Measurements from ENCODE around the gene FUOM. TPM values are rescaled to one million over a fixed set of nuclear protein-coding genes. Genes with fewer than 3 reads are reported as not detected.

Gene FUOM
- total RNA-seq, 2 experiments from 2014 or later = 30.4 to 46.0 TPM

DNA sequence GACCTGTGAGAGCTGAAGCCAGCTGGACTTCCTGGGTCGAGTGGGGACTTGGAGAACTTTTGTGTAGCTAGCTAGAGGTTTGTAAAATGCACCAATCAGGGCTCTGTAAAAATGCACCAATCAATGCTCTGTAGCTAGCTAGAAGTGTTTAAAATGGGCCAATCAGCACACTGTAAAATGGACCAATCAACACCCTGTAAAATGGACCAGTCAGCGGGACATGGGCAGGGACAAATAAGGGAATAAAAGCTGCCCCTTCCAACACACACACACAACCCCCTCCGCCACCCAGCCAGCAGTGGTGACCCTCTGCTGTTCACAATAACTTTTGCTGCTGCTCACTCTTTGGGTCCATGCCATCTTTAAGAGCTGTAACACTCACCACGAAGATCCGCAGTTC, 42.0 kb downstream of the FUOM start:
- no peak overlapping the region for H3K4me3 ChIP-seq (ENCODE audit: low read depth, low read length, poor library complexity, severe bottlenecking)
- H3K4me2 ChIP-seq (ENCODE audit: low read length) = no peak overlapping the region
- TF ChIP-seq, protein P1, sequence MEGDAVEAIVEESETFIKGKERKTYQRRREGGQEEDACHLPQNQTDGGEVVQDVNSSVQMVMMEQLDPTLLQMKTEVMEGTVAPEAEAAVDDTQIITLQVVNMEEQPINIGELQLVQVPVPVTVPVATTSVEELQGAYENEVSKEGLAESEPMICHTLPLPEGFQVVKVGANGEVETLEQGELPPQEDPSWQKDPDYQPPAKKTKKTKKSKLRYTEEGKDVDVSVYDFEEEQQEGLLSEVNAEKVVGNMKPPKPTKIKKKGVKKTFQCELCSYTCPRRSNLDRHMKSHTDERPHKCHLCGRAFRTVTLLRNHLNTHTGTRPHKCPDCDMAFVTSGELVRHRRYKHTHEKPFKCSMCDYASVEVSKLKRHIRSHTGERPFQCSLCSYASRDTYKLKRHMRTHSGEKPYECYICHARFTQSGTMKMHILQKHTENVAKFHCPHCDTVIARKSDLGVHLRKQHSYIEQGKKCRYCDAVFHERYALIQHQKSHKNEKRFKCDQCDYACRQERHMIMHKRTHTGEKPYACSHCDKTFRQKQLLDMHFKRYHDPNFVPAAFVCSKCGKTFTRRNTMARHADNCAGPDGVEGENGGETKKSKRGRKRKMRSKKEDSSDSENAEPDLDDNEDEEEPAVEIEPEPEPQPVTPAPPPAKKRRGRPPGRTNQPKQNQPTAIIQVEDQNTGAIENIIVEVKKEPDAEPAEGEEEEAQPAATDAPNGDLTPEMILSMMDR (conservative IDR thresholded peaks at IDR 0.05; ENCODE audit: low read length) = no peak
- no peak for TF ChIP-seq EZH2phosphoT487 (IDR thresholded peaks at IDR 0.05; ENCODE audit: borderline replicate concordance, low read depth, low read length)
- POLR2A ChIA-PET = interaction anchor here (0.6 to 0.7 kb wide), 4 partner anchors 36 to 224 kb away, joined by 3 to 5 read pairs (median 3); no protein-coding TSS in a partner anchor
- no TSS peak for BruUV-seq (replicated peaks)
- H3K36me3 ChIP-seq (ENCODE audit: insufficient read depth, low read length) = peaks cover 26% of the 10 kb centered on the region; the same call in 1 of the 2 replicates
- H3K9me3 ChIP-seq (ENCODE audit: low read length) = no peaks in the 10 kb centered on the region
- no peaks in the 10 kb centered on the region for H3K79me2 ChIP-seq (ENCODE audit: insufficient read depth, low read depth, low read length)
- no peak overlapping the region for H3K27ac ChIP-seq (ENCODE audit: low read depth, low read length, poor library complexity, severe bottlenecking)
- H3K4me1 ChIP-seq (ENCODE audit: insufficient read depth, low read length, poor library complexity, severe bottlenecking) = peaks cover 21% of the 10 kb centered on the region
- H2AFZ ChIP-seq (ENCODE audit: low read length) = no peak overlapping the region
- CTCF ChIA-PET (ENCODE audit: unreplicated experiment) = interaction anchor here (1.1 kb wide), 1 partner anchor 8 kb away, joined by 4 read pairs; no protein-coding TSS in a partner anchor
- intact Hi-C loops (cut with micrococcal nuclease; ENCODE audit: unreplicated experiment) = no loop called here
- H4K20me1 ChIP-seq (ENCODE audit: insufficient read depth, low read length) = no peaks in the 10 kb centered on the region
- H3K9me2 ChIP-seq (ENCODE audit: insufficient read depth, low read length) = no peaks in the 10 kb centered on the region
- DNase-seq (ENCODE audit: low spot score) = peak; percentile 24

GRCh38 chr10:133314911-133315310, 42.9 kb downstream of the FUOM start:
- peak overlapping the region; percentile 35 for H3K4me2 ChIP-seq (ENCODE audit: low read length)
- BruUV-seq (replicated peaks) = no TSS peak
- H3K4me1 ChIP-seq (ENCODE audit: insufficient read depth, low read length, poor library complexity, severe bottlenecking) = peaks cover 21% of the 10 kb centered on the region
- H3K27ac ChIP-seq (ENCODE audit: low read depth, low read length, poor library complexity, severe bottlenecking) = peak overlapping the region; percentile 87
- intact Hi-C loops (cut with micrococcal nuclease; ENCODE audit: unreplicated experiment) = no loop called here
- H3K9me3 ChIP-seq (ENCODE audit: low read length) = no peaks in the 10 kb centered on the region
- H3K4me3 ChIP-seq (ENCODE audit: low read depth, low read length, poor library complexity, severe bottlenecking) = no peak overlapping the region
- H4K20me1 ChIP-seq (ENCODE audit: insufficient read depth, low read length) = no peaks in the 10 kb centered on the region
- no peaks in the 10 kb centered on the region for H3K9me2 ChIP-seq (ENCODE audit: insufficient read depth, low read length)
- H3K79me2 ChIP-seq (ENCODE audit: insufficient read depth, low read depth, low read length) = no peaks in the 10 kb centered on the region
- H2AFZ ChIP-seq (ENCODE audit: low read length) = no peak overlapping the region
- H3K36me3 ChIP-seq (ENCODE audit: insufficient read depth, low read length) = peaks cover 35% of the 10 kb centered on the region
- TF ChIP-seq, protein P1 (conservative IDR thresholded peaks at IDR 0.05; ENCODE audit: low read length) = no peak
- TF ChIP-seq EZH2phosphoT487 (IDR thresholded peaks at IDR 0.05; ENCODE audit: borderline replicate concordance, low read depth, low read length) = no peak
- CTCF ChIA-PET (ENCODE audit: unreplicated experiment) = no interaction called here
- POLR2A ChIA-PET = interaction anchor here (0.6 kb wide), 1 partner anchor 91 kb away, joined by 3 read pairs; no protein-coding TSS in a partner anchor
- DNase-seq (ENCODE audit: low spot score) = no peak

DNA sequence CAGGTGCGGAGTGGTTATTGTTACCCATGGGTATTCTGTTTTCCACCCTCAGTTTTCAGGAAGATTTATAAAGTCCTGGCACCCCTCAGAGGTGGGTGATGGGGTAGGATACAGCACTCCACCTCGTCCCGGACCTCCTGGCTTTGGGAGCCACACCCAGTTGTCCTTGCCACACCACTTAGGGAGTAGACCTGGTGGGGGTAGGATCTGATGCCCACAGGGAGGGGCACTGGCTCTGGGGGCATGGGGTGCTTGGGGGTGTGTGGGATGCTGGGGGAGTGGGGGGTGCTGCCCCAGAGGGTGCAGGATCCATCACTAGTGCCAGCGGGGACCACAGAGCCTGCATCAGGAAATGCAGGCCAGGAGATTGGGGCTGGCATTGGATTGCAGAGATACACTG, 44.6 kb downstream of the FUOM start:
- H4K20me1 ChIP-seq (ENCODE audit: insufficient read depth, low read length) = no peaks in the 10 kb centered on the region
- H3K4me1 ChIP-seq (ENCODE audit: insufficient read depth, low read length, poor library complexity, severe bottlenecking) = peaks cover 28% of the 10 kb centered on the region
- CTCF ChIA-PET (ENCODE audit: unreplicated experiment) = no interaction called here
- BruUV-seq (replicated peaks) = no TSS peak
- no peaks in the 10 kb centered on the region for H3K9me3 ChIP-seq (ENCODE audit: low read length)
- POLR2A ChIA-PET = no interaction called here
- TF ChIP-seq, protein P1 (conservative IDR thresholded peaks at IDR 0.05; ENCODE audit: low read length) = no peak
- TF ChIP-seq EZH2phosphoT487 (IDR thresholded peaks at IDR 0.05; ENCODE audit: borderline replicate concordance, low read depth, low read length) = no peak
- intact Hi-C loops (cut with micrococcal nuclease; ENCODE audit: unreplicated experiment) = no loop called here
- no peak for DNase-seq (ENCODE audit: low spot score)
- no peak overlapping the region for H3K4me3 ChIP-seq (ENCODE audit: low read depth, low read length, poor library complexity, severe bottlenecking)
- peaks cover 3% of the 10 kb centered on the region; the same call in 1 of the 2 replicates for H3K79me2 ChIP-seq (ENCODE audit: insufficient read depth, low read depth, low read length)
- peaks cover 38% of the 10 kb centered on the region for H3K36me3 ChIP-seq (ENCODE audit: insufficient read depth, low read length)
- no peak overlapping the region for H2AFZ ChIP-seq (ENCODE audit: low read length)
- H3K4me2 ChIP-seq (ENCODE audit: low read length) = no peak overlapping the region
- H3K9me2 ChIP-seq (ENCODE audit: insufficient read depth, low read length) = no peaks in the 10 kb centered on the region
- peak overlapping the region; percentile 87 for H3K27ac ChIP-seq (ENCODE audit: low read depth, low read length, poor library complexity, severe bottlenecking)

Measured in OCI-LY7 (cell line).